HG03354 (cell line): ENCODE results near the gene DMD.

ENCODE experiments used
- ATAC-seq: cut with Tn5 transposase; IDR thresholded peaks from one replicate; pipeline ENCODE4 v1.9.1; 2021; ENCODE audit warnings: mild to moderate bottlenecking; ENCODE audit not compliant: unreplicated experiment, poor library complexity, severe bottlenecking

Gene DMD

GRCh38 chrX:31092476-31092875 is 2118.9 kb downstream of the DMD start:
- ATAC-seq = peak; percentile 5

GRCh38 chrX:31091819-31092218 is 2119.5 kb downstream of the DMD start:
- ATAC-seq = no peak

GRCh38 chrX:31074522-31074921 is 2136.8 kb downstream of the DMD start:
- no peak for ATAC-seq

- no peak for ATAC-seq
Measured at GRCh38 chrX:31071725-31072124, 2139.6 kb downstream of the DMD start, which contains the start of gene FTHL17. TSS of gene FTHL17 (minus strand) at chrX:31072041. CDS start at chrX:31071953, 88 bp downstream.

GRCh38 chrX:31071262-31071661 is 2140.1 kb downstream of the DMD start:
- ATAC-seq = no peak

GRCh38 chrX:31070057-31070468 is 2141.3 kb downstream of the DMD start:
- ATAC-seq = peak; percentile 58
